ENCODE results near the gene B4GALNT4. TPM values are rescaled to one million over a fixed set of nuclear protein-coding genes. Genes with fewer than 3 reads are reported as not detected.
A peak's percentile ranks its signal among the peaks of the same experiment; 100 is the strongest.

Gene B4GALNT4
- total RNA-seq, 6 experiments from 2014 or later: 0.05 to 0.07 TPM; not detected in 4

GRCh38 chr11:396511-396947 lies 27.2 kb downstream of the B4GALNT4 start:
- H3K27ac ChIP-seq: no peak overlapping the region
- DNase-seq (no peak), ATAC-seq (peak; percentile 26 to 59 (median 46))
- no CpG with 5 or more reads among the region's 23 CpGs for WGBS (ENCODE audit: insufficient coverage, low coverage, low lambda C conversion rate, missing lambda C conversion rate)
- H3K9me3 ChIP-seq: no peaks in the 10 kb centered on the region
- intact Hi-C loops (cut with DNase I): no loop called here
- peak overlapping the region in 2 of 3 donors; percentile 40 to 42 for H3K4me3 ChIP-seq
- H3K4me1 ChIP-seq: no peaks in the 10 kb centered on the region
- TF ChIP-seq POLR2A (IDR thresholded peaks at IDR 0.05): no peak
- TF ChIP-seq CTCF (IDR thresholded peaks at IDR 0.05): peak in 3 of 4 donors; percentile 11 to 19 (median 12)
- no peaks in the 10 kb centered on the region for H3K27me3 ChIP-seq
- H3K36me3 ChIP-seq: no peaks in the 10 kb centered on the region

DNA sequence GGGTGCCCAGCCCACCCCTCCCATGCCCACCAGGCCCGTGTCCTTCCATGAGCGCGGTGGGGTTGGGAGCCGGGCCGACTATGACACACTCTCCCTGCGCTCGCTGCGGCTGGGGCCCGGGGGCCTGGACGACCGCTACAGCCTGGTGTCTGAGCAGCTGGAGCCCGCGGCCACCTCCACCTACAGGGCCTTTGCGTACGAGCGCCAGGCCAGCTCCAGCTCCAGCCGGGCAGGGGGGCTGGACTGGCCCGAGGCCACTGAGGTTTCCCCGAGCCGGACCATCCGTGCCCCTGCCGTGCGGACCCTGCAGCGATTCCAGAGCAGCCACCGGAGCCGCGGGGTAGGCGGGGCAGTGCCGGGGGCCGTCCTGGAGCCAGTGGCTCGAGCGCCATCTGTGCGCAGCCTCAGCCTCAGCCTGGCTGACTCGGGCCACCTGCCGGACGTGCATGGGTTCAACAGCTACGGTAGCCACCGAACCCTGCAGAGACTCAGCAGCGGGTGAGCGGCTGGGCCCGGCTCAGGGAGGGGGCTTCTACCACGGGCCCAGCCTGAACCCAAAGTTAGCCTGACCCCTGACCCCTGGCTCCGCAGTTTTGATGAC lies 27.7 kb downstream of the B4GALNT4 start:
- DNase-seq: peak in 1 of 3 donors; percentile 80
- Histone ChIP-seq H3K27ac (no peak overlapping the region), H3K4me3 (peak overlapping the region; percentile 29 to 42 (median 40)), H3K36me3 (no peaks in the 10 kb centered on the region), H3K27me3 (no peaks in the 10 kb centered on the region), H3K9me3 (no peaks in the 10 kb centered on the region), H3K4me1 (no peaks in the 10 kb centered on the region)
- intact Hi-C loops (cut with DNase I): no loop called here
- TF ChIP-seq CTCF (IDR thresholded peaks at IDR 0.05): peak; percentile 49 to 62 (median 56)
- no peak for TF ChIP-seq POLR2A (IDR thresholded peaks at IDR 0.05)
- no CpG with 5 or more reads among the region's 43 CpGs for WGBS (ENCODE audit: insufficient coverage, low coverage, low lambda C conversion rate, missing lambda C conversion rate)
- peak; percentile 90 to 95 (median 94) for ATAC-seq

DNA sequence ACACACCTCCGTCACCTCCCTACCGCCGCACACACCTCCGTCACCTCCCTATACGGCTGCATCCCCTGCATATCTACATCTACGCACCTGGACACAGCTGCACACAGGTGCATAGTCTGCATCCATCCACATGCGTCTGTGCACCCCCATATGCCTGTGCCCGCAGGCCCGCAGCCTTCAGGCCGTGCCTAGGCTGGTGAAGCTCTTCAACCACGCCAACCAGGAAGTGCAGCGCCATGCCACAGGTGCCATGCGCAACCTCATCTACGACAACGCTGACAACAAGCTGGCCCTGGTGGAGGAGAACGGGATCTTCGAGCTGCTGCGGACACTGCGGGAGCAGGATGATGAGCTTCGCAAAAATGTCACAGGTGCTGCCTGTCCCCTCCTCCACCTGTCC lies 29.5 kb downstream of the B4GALNT4 start:
- H3K27ac ChIP-seq: no peak overlapping the region
- H3K27me3 ChIP-seq: no peaks in the 10 kb centered on the region
- no peak for DNase-seq
- 78% methylated on average over 20 of the region's 20 CpGs for WGBS (ENCODE audit: insufficient coverage, low coverage, low lambda C conversion rate, missing lambda C conversion rate)
- TF ChIP-seq CTCF (IDR thresholded peaks at IDR 0.05): no peak
- no peak for TF ChIP-seq POLR2A (IDR thresholded peaks at IDR 0.05)
- no peak for ATAC-seq
- H3K36me3 ChIP-seq: no peaks in the 10 kb centered on the region
- intact Hi-C loops (cut with DNase I): no loop called here
- H3K4me1 ChIP-seq: no peaks in the 10 kb centered on the region
- H3K9me3 ChIP-seq: no peaks in the 10 kb centered on the region
- no peak overlapping the region for H3K4me3 ChIP-seq

GRCh38 chr11:399731-400211 lies 30.5 kb downstream of the B4GALNT4 start:
- H3K4me1 ChIP-seq: no peaks in the 10 kb centered on the region
- intact Hi-C loops (cut with DNase I): loop anchor here in 1 of 2 donors (10.0 kb wide), 2 partner anchors 55 to 125 kb away; partner anchors contain the start of gene PTDSS2
- no peaks in the 10 kb centered on the region for H3K9me3 ChIP-seq
- no peak overlapping the region for H3K27ac ChIP-seq
- H3K27me3 ChIP-seq: no peaks in the 10 kb centered on the region
- 49% methylated on average over 10 of the region's 21 CpGs for WGBS (ENCODE audit: insufficient coverage, low coverage, low lambda C conversion rate, missing lambda C conversion rate)
- no peak for TF ChIP-seq CTCF (IDR thresholded peaks at IDR 0.05)
- TF ChIP-seq POLR2A (IDR thresholded peaks at IDR 0.05): no peak
- no peak for ATAC-seq
- H3K36me3 ChIP-seq: no peaks in the 10 kb centered on the region
- DNase-seq: no peak
- H3K4me3 ChIP-seq: no peak overlapping the region
